ENCODE results near the gene PRORP. TPM values are rescaled to one million over a fixed set of nuclear protein-coding genes. Genes with fewer than 3 reads are reported as not detected.

The PRORP gene
- total and polyA plus RNA-seq, 2 of the 13 experiments (the other 11 are each of a cell fraction or from before 2014, with no cell fraction given), result 48.9 to 88.7 TPM

DNA sequence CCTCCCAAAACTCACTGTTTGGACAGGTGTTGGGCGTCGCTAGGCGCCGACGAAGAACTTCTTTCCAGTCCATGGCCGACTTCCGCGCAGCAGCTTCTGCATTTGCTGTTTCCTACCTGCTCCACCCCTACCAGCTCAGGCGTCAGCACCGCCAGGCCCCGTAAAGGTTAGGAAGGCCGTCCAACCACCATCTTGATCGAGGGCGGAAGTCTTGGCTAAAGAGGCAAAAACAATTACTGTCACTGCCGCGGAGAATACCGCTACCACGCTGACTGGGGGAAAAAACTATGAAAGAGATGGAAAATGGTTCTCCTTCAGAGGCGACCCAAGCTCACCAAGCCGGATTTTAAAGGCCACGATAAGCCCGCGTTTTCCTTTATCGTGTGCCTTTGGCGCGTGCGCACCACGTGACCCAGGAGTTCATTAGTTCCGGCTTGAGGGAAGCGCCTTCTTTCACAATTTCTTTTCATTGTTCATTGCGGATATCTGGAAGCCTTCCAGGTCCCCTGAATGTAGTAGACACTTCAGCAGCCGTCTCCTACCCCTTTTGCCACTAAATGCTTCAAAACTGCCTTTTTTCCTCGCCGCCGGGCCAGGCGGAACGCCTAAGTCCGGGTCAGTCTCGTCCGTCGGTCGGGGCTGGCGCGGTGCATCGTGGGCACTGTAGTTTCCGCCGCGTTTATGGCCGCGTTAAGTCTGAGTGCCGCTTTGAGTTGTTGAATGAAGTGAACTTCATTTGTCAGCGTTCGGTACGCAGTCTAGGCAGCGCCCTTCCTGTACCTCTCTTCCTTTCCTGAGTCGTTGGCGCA, at the start of gene PRORP, which contains the start of gene PPP2R3C (continued):
- TF ChIP-seq, protein P1, sequence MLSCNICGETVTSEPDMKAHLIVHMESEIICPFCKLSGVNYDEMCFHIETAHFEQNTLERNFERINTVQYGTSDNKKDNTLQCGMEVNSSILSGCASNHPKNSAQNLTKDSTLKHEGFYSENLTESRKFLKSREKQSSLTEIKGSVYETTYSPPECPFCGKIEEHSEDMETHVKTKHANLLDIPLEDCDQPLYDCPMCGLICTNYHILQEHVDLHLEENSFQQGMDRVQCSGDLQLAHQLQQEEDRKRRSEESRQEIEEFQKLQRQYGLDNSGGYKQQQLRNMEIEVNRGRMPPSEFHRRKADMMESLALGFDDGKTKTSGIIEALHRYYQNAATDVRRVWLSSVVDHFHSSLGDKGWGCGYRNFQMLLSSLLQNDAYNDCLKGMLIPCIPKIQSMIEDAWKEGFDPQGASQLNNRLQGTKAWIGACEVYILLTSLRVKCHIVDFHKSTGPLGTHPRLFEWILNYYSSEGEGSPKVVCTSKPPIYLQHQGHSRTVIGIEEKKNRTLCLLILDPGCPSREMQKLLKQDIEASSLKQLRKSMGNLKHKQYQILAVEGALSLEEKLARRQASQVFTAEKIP (CRISPR knock-in tag; IDR thresholded peaks at IDR 0.05; ENCODE audit: borderline replicate concordance), result no peak
- peak; percentile 97 for TF ChIP-seq THAP11 (CRISPR knock-in tag; IDR thresholded peaks at IDR 0.05)
- TF ChIP-seq, protein P2, sequence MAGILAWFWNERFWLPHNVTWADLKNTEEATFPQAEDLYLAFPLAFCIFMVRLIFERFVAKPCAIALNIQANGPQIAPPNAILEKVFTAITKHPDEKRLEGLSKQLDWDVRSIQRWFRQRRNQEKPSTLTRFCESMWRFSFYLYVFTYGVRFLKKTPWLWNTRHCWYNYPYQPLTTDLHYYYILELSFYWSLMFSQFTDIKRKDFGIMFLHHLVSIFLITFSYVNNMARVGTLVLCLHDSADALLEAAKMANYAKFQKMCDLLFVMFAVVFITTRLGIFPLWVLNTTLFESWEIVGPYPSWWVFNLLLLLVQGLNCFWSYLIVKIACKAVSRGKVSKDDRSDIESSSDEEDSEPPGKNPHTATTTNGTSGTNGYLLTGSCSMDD (CRISPR knock-in tag; IDR thresholded peaks at IDR 0.05), result peak; percentile 97
- TF ChIP-seq NRL (CRISPR knock-in tag; IDR thresholded peaks at IDR 0.05; ENCODE audit: borderline replicate concordance), result peak; percentile 93; the same call in 1 of the 2 replicates
- TF ChIP-seq FOXC1 (CRISPR knock-in tag; IDR thresholded peaks at IDR 0.05; ENCODE audit: borderline replicate concordance), result peak; percentile 99
- TF ChIP-seq ONECUT2 (CRISPR knock-in tag; IDR thresholded peaks at IDR 0.05), result peak; percentile 68
- peak; percentile 88; the same call in 1 of the 2 replicates for TF ChIP-seq GATA4 (IDR thresholded peaks at IDR 0.05; ENCODE audit: borderline replicate concordance, low read depth)
- TF ChIP-seq, protein P3, sequence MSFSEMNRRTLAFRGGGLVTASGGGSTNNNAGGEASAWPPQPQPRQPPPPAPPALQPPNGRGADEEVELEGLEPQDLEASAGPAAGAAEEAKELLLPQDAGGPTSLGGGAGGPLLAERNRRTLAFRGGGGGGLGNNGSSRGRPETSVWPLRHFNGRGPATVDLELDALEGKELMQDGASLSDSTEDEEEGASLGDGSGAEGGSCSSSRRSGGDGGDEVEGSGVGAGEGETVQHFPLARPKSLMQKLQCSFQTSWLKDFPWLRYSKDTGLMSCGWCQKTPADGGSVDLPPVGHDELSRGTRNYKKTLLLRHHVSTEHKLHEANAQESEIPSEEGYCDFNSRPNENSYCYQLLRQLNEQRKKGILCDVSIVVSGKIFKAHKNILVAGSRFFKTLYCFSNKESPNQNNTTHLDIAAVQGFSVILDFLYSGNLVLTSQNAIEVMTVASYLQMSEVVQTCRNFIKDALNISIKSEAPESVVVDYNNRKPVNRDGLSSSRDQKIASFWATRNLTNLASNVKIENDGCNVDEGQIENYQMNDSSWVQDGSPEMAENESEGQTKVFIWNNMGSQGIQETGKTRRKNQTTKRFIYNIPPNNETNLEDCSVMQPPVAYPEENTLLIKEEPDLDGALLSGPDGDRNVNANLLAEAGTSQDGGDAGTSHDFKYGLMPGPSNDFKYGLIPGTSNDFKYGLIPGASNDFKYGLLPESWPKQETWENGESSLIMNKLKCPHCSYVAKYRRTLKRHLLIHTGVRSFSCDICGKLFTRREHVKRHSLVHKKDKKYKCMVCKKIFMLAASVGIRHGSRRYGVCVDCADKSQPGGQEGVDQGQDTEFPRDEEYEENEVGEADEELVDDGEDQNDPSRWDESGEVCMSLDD (CRISPR knock-in tag; IDR thresholded peaks at IDR 0.05; ENCODE audit: borderline replicate concordance), result peak; percentile 78
- TF ChIP-seq, protein P4, sequence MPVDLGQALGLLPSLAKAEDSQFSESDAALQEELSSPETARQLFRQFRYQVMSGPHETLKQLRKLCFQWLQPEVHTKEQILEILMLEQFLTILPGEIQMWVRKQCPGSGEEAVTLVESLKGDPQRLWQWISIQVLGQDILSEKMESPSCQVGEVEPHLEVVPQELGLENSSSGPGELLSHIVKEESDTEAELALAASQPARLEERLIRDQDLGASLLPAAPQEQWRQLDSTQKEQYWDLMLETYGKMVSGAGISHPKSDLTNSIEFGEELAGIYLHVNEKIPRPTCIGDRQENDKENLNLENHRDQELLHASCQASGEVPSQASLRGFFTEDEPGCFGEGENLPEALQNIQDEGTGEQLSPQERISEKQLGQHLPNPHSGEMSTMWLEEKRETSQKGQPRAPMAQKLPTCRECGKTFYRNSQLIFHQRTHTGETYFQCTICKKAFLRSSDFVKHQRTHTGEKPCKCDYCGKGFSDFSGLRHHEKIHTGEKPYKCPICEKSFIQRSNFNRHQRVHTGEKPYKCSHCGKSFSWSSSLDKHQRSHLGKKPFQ (CRISPR knock-in tag; IDR thresholded peaks at IDR 0.05; ENCODE audit: insufficient replicate concordance), result peak; percentile 98
- peak; percentile 62 for TF ChIP-seq ZNF7 (CRISPR knock-in tag; IDR thresholded peaks at IDR 0.05)
- TF ChIP-seq SUZ12 (IDR thresholded peaks at IDR 0.05; ENCODE audit: low read depth, low read length), result peak; percentile 82
- TF ChIP-seq, protein P5, sequence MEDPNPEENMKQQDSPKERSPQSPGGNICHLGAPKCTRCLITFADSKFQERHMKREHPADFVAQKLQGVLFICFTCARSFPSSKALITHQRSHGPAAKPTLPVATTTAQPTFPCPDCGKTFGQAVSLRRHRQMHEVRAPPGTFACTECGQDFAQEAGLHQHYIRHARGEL (CRISPR knock-in tag; IDR thresholded peaks at IDR 0.05), result peak; percentile 95
- peak; percentile 83 for TF ChIP-seq GABPA (IDR thresholded peaks at IDR 0.05; ENCODE audit: low read depth, low read length)
- TF ChIP-seq GABPA (CRISPR knock-in tag; IDR thresholded peaks at IDR 0.05; ENCODE audit: low read depth), result peak; percentile 89
- TF ChIP-seq CBX2 (IDR thresholded peaks at IDR 0.05; ENCODE audit: low read depth, low read length), result peak; percentile 72; the same call in 1 of the 2 replicates
- TF ChIP-seq CBX2 (CRISPR knock-in tag; IDR thresholded peaks at IDR 0.05; ENCODE audit: low read depth), result no peak; the same call in 1 of the 2 replicates
- peak; percentile 87 for TF ChIP-seq ZNF20 (CRISPR knock-in tag; IDR thresholded peaks at IDR 0.05)
- TF ChIP-seq ZNF839 (CRISPR knock-in tag; IDR thresholded peaks at IDR 0.05; ENCODE audit: borderline replicate concordance), result peak; percentile 96
- 0 out of 2 replicates have a peak, but pooled peaks have one; percentile 15 for TF ChIP-seq SOX13 (IDR thresholded peaks at IDR 0.05)
- TF ChIP-seq SOX13 (CRISPR knock-in tag; conservative IDR thresholded peaks at IDR 0.05 in 1 of 2, IDR thresholded peaks at IDR 0.05 in 1 of 2), result peak; percentile 17 to 49; a peak in 3 of 4 replicates
- peak; percentile 73 for TF ChIP-seq ZBTB21 (CRISPR knock-in tag; IDR thresholded peaks at IDR 0.05)

Measured in HepG2 (cell line).